MM.1S (cell line): ENCODE results near the gene ARID4A.

Experiments
- DNase-seq: peaks from one replicate; pipeline ENCODE4 v3.0.0-alpha.2; 2015
- H2AFZ ChIP-seq: fragments of 300-600 bp; sonication (generic); 2 replicates; pipeline ENCODE4 v1.6.0; 2016; ENCODE audit warnings: antibody characterized with exemption, low read length
- H3F3A ChIP-seq: fragments of 300-600 bp; sonication (generic); 2 replicates; pipeline ENCODE4 v1.6.1; 2016; ENCODE audit warnings: mild to moderate bottlenecking, antibody characterized with exemption, low read length, moderate library complexity, mixed read lengths; ENCODE audit not compliant: insufficient read depth
- H3K27ac ChIP-seq: fragments of 300-600 bp; sonication (generic); 2 replicates; pipeline ENCODE4 v1.5.1; 2016; ENCODE audit warnings: mild to moderate bottlenecking, low read length
- H3K27me3 ChIP-seq: fragments of 300-600 bp; sonication (generic); replicated peaks from 2 replicates; pipeline ENCODE4 v1.6.0; 2016; ENCODE audit warnings: low read length; ENCODE audit not compliant: insufficient read depth
- H3K36me3 ChIP-seq: fragments of 300-600 bp; sonication (generic); replicated peaks from 2 replicates; pipeline ENCODE4 v1.6.1; 2016; ENCODE audit warnings: mild to moderate bottlenecking, low read length, mixed read lengths; ENCODE audit not compliant: insufficient read depth
- H3K4me1 ChIP-seq: fragments of 300-600 bp; sonication (generic); 2 replicates; pipeline ENCODE4 v1.6.1; 2016; ENCODE audit warnings: low read length, mixed read lengths
- H3K4me2 ChIP-seq: fragments of 300-600 bp; sonication (generic); 2 replicates; pipeline ENCODE4 v1.6.0; 2016; ENCODE audit warnings: low read depth, low read length
- H3K4me3 ChIP-seq: fragments of 300-600 bp; sonication (generic); 2 replicates; pipeline ENCODE4 v1.5.1; 2016; ENCODE audit warnings: low read length, mixed read lengths
- H3K79me2 ChIP-seq: fragments of 300-600 bp; sonication (generic); 2 replicates; pipeline ENCODE4 v1.6.1; 2016; ENCODE audit warnings: mixed run types, low read length, mixed read lengths
- H3K9ac ChIP-seq: fragments of 300-600 bp; sonication (generic); 2 replicates; pipeline ENCODE4 v1.6.1; 2016; ENCODE audit warnings: low read length, mixed read lengths
- H3K9me2 ChIP-seq: fragments of 300-600 bp; sonication (generic); replicated peaks from 2 replicates; pipeline ENCODE4 v1.6.1; 2016; ENCODE audit warnings: mild to moderate bottlenecking, low read length, mixed read lengths; ENCODE audit not compliant: insufficient read depth
- H3K9me3 ChIP-seq: fragments of 300-600 bp; sonication (generic); replicated peaks from 2 replicates; pipeline ENCODE4 v1.6.1; 2016; ENCODE audit warnings: mild to moderate bottlenecking, low read length, mixed read lengths; ENCODE audit not compliant: insufficient read depth
- H4K20me1 ChIP-seq: fragments of 300-600 bp; sonication (generic); 2 replicates; pipeline ENCODE4 v1.6.1; 2016; ENCODE audit warnings: mild to moderate bottlenecking, low read length, moderate library complexity, mixed read lengths; ENCODE audit not compliant: insufficient read depth
- EZH2 ChIP-seq: fragments of 300-600 bp; sonication (generic); optimal IDR thresholded peaks from 2 replicates; pipeline ENCODE3; 2017; ENCODE audit warnings: low read depth, mild to moderate bottlenecking, antibody characterized with exemption, low read length, mixed read lengths
- EZH2phosphoT487 ChIP-seq: fragments of 300-600 bp; sonication (generic); IDR thresholded peaks from 2 replicates; pipeline ENCODE4 v1.6.1; 2018; ENCODE audit warnings: antibody characterized with exemption, low read length
- TF ChIP-seq, protein P1 (sequence below): fragments of 300-600 bp; sonication (generic); IDR thresholded peaks from 2 replicates; pipeline ENCODE4 v1.5.1; 2016; ENCODE audit warnings: antibody characterized with exemption, low read length, mixed read lengths

ARID4A gene

DNA sequence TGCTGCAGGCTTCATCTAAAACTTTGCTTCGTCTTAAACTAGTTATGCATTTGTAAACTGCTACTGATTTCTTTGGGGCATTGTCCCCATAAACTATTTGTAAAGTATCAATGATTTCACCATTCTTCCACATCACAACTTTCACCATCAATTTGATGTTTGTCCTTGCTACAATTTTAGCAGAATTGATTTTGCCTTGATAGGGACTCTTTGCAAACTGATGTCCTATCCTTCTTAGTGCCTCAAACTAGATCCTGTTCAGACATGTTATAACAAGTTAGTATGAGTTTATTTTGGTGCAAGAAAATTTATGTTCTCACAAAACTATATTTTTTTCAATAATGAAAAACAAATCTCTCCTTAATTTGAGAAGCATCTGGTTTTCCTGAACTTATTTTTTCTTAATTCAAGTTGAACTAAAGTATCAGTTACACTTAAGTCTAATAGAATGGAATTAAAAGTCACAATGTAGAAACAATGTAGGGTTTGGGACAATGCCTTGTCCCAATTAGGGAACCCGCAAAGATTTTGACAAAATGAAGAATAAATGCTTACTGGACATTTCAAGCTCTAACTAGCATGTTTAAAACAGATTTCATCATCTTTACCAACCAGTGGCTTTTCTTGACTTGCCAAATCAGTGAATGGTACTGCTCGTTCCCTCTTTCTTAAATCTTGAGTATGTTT is 10.1 kb upstream of the ARID4A start:
- Histone ChIP-seq H3K79me2 (peaks cover 60% of the 10 kb centered on the region), H3K4me2 (no peak overlapping the region), H3K9me3 (no peaks in the 10 kb centered on the region), H3F3A (no peaks in the 10 kb centered on the region), H3K27me3 (no peaks in the 10 kb centered on the region), H3K27ac (no peak overlapping the region), H3K4me1 (no peaks in the 10 kb centered on the region), H2AFZ (no peak overlapping the region), H3K9ac (no peak overlapping the region), H3K36me3 (no peaks in the 10 kb centered on the region), H4K20me1 (no peaks in the 10 kb centered on the region), H3K9me2 (no peaks in the 10 kb centered on the region), H3K4me3 (no peak overlapping the region)
- TF ChIP-seq EZH2phosphoT487 = no peak
- TF ChIP-seq EZH2 = no peak
- TF ChIP-seq, protein P1, sequence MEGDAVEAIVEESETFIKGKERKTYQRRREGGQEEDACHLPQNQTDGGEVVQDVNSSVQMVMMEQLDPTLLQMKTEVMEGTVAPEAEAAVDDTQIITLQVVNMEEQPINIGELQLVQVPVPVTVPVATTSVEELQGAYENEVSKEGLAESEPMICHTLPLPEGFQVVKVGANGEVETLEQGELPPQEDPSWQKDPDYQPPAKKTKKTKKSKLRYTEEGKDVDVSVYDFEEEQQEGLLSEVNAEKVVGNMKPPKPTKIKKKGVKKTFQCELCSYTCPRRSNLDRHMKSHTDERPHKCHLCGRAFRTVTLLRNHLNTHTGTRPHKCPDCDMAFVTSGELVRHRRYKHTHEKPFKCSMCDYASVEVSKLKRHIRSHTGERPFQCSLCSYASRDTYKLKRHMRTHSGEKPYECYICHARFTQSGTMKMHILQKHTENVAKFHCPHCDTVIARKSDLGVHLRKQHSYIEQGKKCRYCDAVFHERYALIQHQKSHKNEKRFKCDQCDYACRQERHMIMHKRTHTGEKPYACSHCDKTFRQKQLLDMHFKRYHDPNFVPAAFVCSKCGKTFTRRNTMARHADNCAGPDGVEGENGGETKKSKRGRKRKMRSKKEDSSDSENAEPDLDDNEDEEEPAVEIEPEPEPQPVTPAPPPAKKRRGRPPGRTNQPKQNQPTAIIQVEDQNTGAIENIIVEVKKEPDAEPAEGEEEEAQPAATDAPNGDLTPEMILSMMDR = no peak
- DNase-seq = no peak

DNA sequence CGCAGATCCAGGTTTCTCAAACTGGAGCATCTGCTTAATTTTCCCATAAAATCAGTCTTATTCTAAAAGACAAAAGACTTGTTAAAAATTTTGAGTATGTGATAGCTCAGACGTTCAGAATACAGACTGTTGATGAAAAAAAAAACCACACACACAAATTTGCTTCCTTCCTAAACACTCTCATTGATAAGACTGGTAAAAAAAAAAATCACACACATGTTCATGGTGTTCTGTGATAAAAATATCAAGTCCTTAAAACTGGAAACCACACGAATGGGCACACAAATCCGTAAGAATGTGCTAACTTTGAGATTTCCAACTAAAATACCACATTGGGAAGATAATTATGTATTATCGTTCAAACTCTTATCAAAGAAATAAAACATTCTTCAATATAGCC is 6.7 kb upstream of the ARID4A start:
- Histone ChIP-seq H3K79me2 (peaks cover 86% of the 10 kb centered on the region), H3K27ac (no peak overlapping the region), H3K9me3 (no peaks in the 10 kb centered on the region), H3K4me2 (no peak overlapping the region), H3K4me1 (no peaks in the 10 kb centered on the region), H3K4me3 (no peak overlapping the region), H2AFZ (no peak overlapping the region), H3K27me3 (no peaks in the 10 kb centered on the region), H3F3A (no peaks in the 10 kb centered on the region), H3K9me2 (no peaks in the 10 kb centered on the region), H3K36me3 (no peaks in the 10 kb centered on the region; the same call in 1 of the 2 replicates), H4K20me1 (no peaks in the 10 kb centered on the region), H3K9ac (no peak overlapping the region)
- DNase-seq = no peak
- TF ChIP-seq EZH2phosphoT487 (no peak), EZH2 (no peak)
- TF ChIP-seq, protein P1 = no peak

DNA sequence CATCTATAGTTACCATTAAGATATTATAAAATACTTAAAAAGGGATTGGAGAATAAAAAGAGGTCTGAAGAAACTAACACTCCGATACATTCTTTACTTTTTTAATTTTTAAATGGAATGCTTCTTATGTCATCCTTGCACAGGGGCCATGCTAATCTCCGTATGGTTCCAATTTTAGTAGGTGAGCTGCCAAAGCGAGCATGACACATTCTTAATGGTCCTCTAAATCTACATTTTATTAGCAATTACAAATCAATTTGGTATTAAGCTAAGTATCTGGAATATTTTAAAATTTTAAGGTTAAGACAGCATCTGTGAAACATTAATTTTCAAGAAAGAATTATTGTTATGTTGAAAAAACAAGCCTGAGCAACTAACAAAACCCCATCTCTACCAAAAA is 6.2 kb upstream of the ARID4A start:
- no peaks in the 10 kb centered on the region for H3K9me3 ChIP-seq
- H3K4me3 ChIP-seq = no peak overlapping the region
- no peaks in the 10 kb centered on the region for H3K4me1 ChIP-seq
- no peaks in the 10 kb centered on the region for H3K9me2 ChIP-seq
- no peak overlapping the region for H3K4me2 ChIP-seq
- no peaks in the 10 kb centered on the region for H3F3A ChIP-seq
- H3K27me3 ChIP-seq = no peaks in the 10 kb centered on the region
- no peak for TF ChIP-seq EZH2phosphoT487
- TF ChIP-seq EZH2 = no peak
- TF ChIP-seq, protein P1 = no peak
- DNase-seq = no peak
- H3K27ac ChIP-seq = no peak overlapping the region
- no peak overlapping the region for H3K9ac ChIP-seq
- H3K36me3 ChIP-seq = no peaks in the 10 kb centered on the region; the same call in 1 of the 2 replicates
- no peak overlapping the region for H2AFZ ChIP-seq
- H3K79me2 ChIP-seq = peaks cover 88% of the 10 kb centered on the region
- H4K20me1 ChIP-seq = no peaks in the 10 kb centered on the region
